Left forelimb (tissue), 1 donor: Measurements from ENCODE around the gene SPEF2.
A peak's percentile ranks its signal among the peaks of the same experiment; 100 is the strongest.

ENCODE experiments used
- DNase-seq: peaks from one replicate; pipeline ENCODE4 v3.0.0-alpha.2; 2018; ENCODE audit warnings: low spot score

SPEF2 gene, protein sequence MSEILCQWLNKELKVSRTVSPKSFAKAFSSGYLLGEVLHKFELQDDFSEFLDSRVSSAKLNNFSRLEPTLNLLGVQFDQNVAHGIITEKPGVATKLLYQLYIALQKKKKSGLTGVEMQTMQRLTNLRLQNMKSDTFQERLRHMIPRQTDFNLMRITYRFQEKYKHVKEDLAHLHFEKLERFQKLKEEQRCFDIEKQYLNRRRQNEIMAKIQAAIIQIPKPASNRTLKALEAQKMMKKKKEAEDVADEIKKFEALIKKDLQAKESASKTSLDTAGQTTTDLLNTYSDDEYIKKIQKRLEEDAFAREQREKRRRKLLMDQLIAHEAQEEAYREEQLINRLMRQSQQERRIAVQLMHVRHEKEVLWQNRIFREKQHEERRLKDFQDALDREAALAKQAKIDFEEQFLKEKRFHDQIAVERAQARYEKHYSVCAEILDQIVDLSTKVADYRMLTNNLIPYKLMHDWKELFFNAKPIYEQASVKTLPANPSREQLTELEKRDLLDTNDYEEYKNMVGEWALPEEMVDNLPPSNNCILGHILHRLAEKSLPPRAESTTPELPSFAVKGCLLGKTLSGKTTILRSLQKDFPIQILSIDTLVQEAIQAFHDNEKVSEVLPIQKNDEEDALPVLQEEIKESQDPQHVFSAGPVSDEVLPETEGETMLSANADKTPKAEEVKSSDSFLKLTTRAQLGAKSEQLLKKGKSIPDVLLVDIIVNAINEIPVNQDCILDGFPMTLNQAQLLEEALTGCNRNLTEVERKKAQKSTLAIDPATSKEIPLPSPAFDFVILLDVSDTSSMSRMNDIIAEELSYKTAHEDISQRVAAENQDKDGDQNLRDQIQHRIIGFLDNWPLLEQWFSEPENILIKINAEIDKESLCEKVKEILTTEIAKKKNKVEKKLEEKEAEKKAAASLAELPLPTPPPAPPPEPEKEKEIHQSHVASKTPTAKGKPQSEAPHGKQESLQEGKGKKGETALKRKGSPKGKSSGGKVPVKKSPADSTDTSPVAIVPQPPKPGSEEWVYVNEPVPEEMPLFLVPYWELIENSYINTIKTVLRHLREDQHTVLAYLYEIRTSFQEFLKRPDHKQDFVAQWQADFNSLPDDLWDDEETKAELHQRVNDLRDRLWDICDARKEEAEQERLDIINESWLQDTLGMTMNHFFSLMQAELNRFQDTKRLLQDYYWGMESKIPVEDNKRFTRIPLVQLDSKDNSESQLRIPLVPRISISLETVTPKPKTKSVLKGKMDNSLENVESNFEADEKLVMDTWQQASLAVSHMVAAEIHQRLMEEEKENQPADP (N-terminal part only)

DNA sequence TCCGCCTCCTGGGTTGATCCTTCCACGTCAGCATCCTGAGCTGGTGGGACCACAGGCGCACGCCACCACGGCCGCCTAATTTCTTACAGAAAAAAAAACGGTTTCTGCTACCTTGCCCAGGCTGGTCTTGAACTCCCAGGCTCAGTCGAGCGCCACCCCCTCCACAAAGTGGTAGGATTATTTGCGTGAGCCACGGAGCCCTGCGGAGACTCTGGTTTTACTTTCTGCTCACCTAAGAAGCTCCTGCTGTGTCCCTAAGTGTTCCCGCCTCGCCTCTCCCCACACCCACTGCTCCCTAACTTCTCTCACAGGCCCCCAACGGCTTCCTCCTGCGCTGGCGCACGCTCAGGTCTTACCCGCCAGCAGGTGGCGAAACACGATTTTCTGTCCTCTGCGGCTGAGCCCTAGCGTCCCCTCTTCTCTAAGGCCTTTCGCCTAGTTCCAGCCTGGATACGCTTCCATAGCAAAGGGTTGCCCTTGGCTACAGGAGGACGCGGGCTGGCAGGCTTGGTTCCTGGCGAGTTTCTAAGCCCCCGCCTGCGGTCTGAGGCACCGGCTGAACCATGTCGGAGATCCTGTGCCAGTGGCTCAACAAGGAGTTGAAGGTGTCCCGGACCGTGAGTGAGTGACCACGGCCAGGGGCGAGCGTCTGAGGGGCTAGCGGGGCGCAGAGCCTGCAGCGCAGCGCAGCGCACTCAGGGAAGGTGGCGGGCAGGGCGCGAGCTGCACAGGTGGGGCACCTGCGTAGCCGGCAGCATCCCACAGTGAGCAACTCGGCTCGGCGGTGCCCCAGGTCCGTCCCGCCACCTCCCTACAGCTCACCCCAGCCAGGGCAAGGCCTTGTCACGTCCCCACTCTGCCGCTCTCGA is at the start of gene SPEF2:
TSS of gene SPEF2 (plus strand) at position 429 of the 869 bp plus-strand sequence. CDS start at position 564, 135 bp downstream.
- peak; percentile 87 for DNase-seq

DNA sequence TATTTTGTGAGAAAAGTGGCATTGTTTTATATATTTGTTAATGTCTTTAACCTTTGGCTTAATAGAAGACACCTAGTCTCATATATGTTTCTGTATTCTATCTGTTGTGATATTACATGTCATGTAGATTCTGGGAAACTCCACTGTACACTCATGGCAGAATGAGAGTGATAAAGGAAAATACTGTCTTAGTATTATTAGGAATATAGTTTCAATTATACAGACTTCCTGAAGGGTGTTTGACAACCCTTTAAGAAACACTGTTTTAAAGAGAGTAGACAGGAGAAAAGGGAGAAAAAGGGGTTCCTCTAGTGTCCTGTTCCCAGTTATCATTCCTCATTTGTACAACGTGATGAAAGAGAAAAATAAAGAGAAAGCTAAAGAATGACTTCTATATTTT is 42.1 kb upstream of the SPEF2 start:
- DNase-seq = no peak

DNA sequence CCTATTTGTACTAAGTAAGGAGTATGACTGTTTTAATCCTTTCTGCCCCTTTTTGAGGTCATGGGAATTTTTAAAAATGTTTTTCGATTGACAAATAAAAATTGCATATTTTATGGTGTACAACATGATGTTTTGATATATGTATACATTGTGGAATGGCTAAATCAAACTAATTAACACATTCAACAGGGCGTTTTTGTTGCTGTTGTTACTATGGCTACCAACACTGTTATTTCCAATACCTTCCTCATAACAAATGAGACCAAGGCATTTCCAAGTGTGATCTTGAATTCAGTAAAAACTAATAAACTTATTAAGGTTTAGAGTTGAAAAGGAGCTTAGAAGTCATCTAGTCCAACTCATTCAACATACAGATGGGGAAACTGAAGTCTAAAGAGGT is 30.2 kb upstream of the SPEF2 start:
- DNase-seq = no peak

DNA sequence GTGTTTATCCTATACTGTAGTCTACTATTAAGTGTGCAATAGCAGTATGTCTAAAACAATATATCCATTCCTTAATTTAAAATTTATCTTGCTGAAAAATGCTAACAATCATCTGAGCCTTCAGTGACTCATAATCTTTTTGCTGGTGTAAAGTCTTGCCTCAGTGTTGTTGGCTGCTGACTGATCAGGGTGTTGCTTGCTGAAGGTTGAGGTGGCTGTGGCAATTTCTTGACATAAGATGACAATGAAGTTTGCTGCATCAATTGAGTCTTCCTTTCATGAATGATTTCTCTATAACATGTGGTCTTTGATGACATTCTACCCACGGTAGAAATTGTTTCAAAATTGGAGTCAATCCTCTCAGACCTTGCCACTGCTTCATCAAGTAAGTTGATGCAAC is 24.3 kb upstream of the SPEF2 start:
- no peak for DNase-seq

DNA sequence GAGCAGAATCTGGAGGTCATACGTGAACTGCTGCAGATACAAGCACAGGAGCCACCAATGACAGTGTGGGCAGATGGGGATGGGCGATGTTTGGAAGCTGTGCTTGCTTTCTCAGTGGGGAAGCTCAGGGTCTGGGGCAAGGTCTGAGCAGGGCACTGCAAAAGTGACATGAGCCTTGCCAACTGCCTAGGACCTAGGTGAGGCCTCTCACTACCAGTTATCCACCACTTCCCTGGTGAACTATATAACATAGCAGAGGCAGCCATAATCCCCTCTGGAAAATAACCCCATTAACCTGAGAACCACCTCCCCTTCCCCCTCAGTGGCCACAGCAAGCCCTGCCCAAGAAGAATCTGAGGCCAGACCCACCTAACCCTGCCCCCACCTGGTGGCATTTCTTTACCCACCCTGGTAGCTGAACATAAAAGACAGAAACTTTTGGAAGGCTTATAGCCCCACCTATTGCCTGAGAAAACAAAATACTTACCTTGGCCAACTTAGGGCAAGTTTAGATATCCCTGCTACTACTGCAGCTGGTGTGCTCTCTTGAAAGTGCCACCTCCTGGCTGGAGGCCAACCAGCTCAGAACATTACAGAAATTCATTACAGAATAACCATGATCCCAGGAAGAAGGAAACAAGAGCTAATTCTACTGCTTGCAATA is 18.8 kb upstream of the SPEF2 start:
- no peak for DNase-seq

DNA sequence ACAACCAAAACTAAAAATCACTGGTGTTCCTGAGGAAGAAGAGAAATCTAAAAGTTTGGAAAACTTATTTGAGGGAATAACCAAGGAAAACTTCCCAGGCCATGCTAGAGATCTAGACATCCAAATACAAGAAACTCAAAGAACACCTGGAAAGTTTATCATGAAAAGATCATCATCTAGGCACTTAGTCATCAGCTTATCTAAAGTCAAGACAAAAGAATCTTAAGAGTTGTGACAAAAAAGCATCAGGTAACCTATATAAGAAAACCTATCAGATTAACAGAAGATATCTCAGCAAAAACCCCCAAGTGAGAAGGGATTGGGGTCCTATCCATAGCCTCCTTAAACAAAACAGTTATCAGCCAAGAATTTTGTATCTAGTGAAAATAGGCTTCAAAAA is 17.1 kb upstream of the SPEF2 start:
- no peak for DNase-seq

DNA sequence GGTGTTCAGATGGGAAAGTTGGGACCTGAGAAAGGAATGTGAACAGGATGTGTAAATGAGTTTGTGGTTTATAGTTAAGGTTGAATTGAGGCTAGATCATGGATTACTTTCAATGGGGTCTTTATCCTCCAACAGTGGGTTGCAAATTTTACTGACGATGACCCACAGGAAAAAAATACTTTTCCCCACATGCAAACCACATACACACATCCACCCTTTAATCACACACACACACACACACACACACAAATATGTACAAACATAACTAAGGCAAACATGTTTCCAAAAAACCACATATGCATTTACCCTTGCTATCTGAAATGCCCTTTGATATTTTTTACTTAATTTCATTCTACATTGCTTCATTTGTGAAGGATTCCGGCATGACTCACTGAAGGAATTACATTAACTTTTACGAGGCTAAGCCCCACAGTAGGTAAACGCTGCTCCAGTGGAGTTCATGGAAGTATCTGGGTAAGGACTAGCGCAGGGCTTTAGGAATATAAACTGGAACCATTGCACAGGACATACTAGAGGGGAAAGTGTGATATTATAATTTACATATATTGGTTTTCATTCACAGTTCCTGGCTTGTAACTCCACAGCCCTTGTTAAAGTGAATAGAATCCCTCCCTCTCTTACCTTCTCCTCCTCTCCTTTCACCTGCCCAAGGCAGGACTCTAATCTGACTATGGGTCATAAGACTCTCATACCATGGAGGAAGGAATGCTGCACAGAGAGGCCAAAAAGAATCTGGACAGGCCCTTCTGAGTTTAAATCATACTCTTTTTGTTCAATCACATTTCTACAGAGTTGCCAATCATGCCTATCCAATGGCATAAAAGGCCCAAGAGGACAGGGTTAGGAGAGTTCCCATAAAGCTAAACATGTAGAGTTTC is 8.5 kb upstream of the SPEF2 start:
- no peak for DNase-seq

DNA sequence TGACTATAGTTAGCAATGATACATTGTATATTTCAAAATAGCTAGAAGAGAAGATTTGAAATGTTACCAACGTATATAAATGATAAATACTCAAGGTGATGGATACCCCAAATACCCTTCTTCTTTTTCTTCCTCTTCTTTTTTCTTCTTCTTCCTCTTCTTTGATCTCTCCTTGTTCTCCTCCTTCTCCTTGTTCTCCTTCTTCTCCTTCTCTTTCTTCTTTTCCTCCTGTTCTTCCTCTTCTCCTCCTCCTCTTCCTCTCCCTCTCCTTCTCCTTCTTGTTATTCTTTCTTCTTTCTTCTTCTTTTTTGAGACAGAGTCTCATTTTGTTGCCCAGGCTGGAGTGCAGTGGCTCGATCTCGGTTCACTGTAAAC is 616 bp upstream of the SPEF2 start:
- DNase-seq = no peak

DNA sequence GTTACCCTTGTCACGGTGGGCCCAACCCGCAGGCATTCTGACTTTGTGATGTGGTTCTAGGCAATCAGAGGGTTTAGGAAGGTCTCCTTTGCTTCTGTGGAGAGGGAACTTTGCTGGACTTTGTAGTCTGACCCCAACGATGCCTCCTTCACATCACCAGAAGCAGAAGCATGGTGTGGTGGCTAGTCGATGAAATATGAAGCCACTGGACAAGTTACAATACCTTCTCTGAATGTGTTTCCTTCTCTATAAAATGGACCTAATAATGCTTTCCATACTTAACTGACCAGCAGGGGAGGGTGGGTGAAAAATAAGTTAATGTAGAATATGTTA is 607 bp downstream of the SPEF2 start:
- no peak for DNase-seq

DNA sequence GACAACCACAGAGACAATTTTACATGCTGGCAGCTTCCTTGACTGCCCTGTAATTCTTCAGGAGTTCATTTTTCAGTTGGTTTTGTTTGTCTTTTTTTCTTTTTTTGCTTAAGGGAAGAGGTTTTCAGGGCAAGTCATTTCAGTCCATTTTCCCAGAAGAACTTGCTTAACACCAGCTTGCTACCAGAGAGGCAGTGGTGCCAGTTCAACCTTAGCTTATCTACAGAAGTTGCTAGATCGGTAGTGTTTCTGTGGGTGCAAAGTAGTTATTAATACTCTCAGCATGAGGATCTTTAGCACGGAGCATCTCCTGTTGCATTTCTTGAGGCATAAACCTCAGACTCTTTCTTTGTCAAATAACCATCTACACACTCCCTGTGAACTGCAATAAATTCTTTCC is 1.1 kb downstream of the SPEF2 start:
- DNase-seq = no peak

DNA sequence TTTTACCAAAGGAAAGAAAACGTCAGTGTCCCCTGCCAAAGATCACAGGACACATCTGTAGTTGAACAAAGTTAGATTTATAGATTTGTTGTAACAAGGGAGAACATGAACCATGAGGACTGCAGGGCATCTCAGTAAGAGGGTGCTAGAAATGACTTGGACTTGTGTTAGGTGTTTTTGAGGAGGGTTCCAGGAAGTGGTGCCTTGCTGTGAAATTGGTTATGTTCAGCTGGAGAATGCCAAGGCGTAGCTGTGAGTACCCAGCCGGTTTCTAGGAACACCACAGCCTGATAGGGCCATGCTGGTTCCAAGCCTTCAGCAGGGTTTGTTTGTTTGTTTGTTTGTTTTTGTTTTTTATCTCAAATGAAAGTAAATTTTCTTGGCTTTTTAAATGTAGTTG is 5.3 kb downstream of the SPEF2 start:
- no peak for DNase-seq

DNA sequence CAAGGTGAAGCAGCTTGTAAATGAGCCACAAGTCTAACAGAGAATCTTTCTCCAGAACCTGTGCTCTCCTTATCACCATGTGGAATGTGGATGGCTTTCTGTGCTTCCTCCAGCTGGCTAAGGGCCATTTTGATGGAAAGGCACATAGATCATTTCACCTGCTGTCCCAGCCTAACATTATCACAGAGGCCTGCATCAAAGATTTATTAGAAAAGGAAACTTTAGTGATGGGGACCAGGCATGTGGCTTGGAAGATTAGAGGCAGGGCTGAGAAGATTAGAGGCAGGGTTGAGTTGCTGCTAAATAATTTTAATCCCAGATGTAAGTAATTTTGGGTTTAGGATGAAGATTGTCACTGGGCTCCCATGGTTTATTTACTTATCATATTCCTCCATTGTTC is 6.3 kb downstream of the SPEF2 start:
- DNase-seq = no peak

DNA sequence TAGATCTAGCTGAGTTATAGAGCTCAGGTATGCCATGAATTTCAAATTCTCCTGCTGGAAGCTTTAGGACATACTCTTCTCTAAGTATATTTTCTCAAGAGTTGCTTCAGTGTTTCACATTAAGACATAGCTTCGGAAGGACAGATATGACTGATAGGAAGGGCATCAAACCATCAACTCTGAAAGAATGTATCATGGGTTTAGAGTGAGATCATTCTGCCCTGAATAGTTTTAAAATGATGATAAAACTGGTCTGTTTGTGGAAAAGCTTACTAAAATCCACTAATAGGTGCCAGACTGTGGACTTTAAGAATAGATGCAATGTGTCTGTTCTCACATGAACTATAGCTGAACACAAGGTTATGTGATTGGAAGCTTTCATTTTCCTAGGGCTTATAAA is 8.4 kb downstream of the SPEF2 start:
- DNase-seq = no peak

DNA sequence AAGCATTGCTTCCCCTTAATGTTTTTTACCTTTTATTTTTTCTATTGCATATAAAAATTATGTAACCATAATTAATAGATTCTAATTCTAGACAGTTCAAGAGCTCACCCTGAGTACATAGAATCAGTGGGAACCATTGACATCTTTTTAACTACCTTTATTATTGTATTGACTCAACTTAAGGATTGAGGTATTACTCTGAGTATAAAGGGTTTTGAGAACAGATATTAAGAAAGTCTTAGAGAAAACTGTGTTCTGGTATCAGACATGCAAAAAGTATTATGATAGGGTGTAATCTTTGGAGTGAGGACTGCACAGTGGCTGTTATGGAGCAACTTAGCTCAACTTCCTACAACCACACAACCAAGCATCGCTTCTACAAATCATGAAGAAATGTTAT is 8.9 kb downstream of the SPEF2 start:
- DNase-seq = no peak

DNA sequence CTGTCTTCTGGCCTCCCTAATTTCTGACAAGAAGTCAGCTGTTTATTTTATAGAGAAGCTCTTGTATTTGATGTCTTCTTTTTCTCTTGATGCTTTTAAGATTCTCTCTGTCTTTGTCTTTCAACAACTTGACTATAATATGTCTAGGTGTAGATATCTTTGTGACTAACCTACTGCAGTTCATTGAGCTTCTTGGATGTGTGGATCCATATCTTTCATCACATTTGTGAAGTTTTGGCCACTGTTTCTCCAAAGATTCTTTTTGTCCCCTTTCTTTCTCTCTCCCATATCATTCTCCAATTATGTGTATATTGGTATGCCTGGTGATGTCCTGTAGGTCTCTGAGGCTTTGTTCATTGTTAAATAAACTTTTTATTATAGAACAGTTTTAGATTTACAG is 16.7 kb downstream of the SPEF2 start:
- no peak for DNase-seq

DNA sequence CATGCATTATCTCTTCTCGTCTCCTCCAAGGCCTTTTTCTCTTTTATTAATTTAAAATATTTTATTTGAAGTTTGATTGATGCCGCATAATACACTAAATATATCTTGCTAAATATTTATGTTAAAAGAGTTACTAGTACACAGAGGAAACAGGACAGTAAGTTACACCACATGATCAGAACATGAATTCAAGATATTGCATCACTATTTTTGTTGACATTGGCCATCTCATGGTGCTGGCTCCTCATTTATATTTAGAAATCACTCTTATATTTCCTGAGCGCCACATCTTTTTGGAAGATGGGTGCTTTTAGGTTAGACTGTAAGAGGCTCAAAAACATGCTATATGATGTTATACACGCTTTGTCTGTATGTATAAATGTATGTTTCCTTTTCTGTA is 23.0 kb downstream of the SPEF2 start:
- no peak for DNase-seq

DNA sequence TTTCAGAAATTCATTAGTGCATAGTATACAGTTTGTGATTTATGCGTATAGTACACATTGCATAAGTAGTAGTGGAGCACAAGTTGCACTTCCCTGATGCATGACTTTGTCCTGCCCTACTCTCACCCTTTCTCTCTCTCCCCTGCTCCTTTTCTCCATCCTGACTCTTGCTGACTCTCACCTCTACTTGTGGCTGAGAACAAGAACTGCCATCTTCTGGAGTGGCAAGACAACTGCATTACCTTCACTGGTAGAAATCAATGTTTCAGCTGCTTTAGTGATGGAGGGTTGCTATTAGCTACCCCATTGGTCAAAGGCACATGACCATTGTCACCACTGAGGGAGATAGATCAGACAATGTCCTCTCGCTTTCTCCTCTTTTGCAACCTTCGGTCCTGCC is 26.9 kb downstream of the SPEF2 start:
- no peak for DNase-seq

DNA sequence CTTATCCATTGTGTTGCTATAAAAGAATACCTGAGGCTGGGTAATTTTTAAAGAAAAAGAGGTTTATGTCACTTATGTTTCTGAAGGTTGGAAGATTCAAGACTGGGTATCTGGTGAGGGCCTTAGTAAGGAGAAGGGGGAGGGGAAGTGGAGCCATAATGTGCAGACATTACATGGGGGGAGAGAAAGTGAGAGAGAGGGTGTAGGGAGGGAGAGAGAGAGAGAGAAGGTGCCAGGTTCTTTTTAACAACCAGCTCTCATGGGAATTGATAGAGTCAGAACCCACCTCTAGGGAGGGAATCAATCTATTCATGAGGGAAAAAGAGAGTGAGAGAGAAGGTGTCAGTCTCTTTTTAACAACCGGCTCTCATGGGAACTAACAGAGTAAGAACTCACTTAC is 29.5 kb downstream of the SPEF2 start:
- DNase-seq = no peak

DNA sequence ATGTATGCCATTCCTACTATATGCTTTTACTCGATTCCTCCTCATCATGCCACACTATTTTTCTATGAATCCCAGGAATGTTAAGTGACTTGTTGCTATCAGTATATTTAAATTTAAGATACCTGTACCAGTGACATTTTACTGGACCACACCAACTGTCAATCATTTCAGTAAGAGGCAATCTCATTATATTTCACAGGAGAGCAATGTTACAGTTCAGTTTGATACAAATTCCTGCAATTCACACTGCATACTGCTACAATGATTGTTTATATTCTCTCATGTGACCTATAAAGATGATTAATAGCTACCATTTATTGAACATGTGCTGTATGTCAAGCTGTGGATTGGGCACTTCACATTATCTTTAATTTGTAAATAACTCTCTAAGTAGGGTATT is 30.0 kb downstream of the SPEF2 start:
- no peak for DNase-seq
